HEK293 (cell line): ENCODE data around the gene FTH1.

Experiments
- CTCF ChIA-PET: fragments of 350-600 bp; formaldehyde crosslinking; extraction: SDS; loops from one replicate; lab custom pipeline; 2021; ENCODE audit warnings: antibody characterized with exemption; lab: Yijun Ruan, JAX
- POLR2A ChIA-PET: fragments of 300-600 bp; formaldehyde crosslinking; extraction: SDS; loops from one replicate; lab custom pipeline; 2020; ENCODE audit warnings: antibody characterized with exemption, inconsistent platforms; lab: Yijun Ruan, JAX
- H3K27ac ChIP-seq: fragments of 200-500 bp; sonication (Bioruptor generic); 2 replicates; pipeline ENCODE4 v1.5.1; 2014; ENCODE audit warnings: low read depth, low read length, control low read depth, inconsistent platforms; ENCODE audit errors: extremely low read depth
- H3K36me3 ChIP-seq, 2 experiments: fragments of 200-500 bp in 1 of 2; sonication (Bioruptor generic) in 1 of 2; 1 replicate in 1 of 2; 2 replicates in 1 of 2; pipeline ENCODE4 v1.5.1; 2014 to 2017; ENCODE audit warnings: inconsistent platforms in 2 of 2, low read length in 2 of 2; ENCODE audit not compliant: control insufficient read depth in 2 of 2, insufficient read depth in 1 of 2
- H3K4me1 ChIP-seq: fragments of 200-500 bp; sonication (Bioruptor generic); 2 replicates; pipeline ENCODE4 v1.5.1; 2014; ENCODE audit warnings: mild to moderate bottlenecking, low read length, inconsistent platforms; ENCODE audit not compliant: control insufficient read depth, insufficient read depth
- H3K4me3 ChIP-seq: 2 replicates; pipeline ENCODE4 v1.5.1; 2011; ENCODE audit warnings: low read depth, mild to moderate bottlenecking, control low read depth, low read length, moderate library complexity
- H3K9me3 ChIP-seq: fragments of 200-500 bp; sonication (Bioruptor generic); 2 replicates; pipeline ENCODE4 v1.5.1; 2014; ENCODE audit warnings: low read depth, low read length, inconsistent platforms; ENCODE audit not compliant: control insufficient read depth, insufficient read depth
- HIC1 ChIP-seq: fragments of 450-650 bp; formaldehyde crosslinking; IDR thresholded peaks from 2 replicates; pipeline ENCODE4 v1.5.1; 2016; ENCODE audit warnings: missing biosample characterization, missing genetic modification characterization
- HOXA7 ChIP-seq: sonication (generic); formaldehyde crosslinking; IDR thresholded peaks from 2 replicates; pipeline ENCODE4 v1.8.1; 2022; ENCODE audit warnings: missing genetic modification reagents, borderline replicate concordance
- MZF1 ChIP-seq: fragments of 450-650 bp; formaldehyde crosslinking; IDR thresholded peaks from 2 replicates; pipeline ENCODE4 v1.5.1; 2017; ENCODE audit warnings: missing biosample characterization, missing genetic modification characterization, borderline replicate concordance
- OSR2 ChIP-seq: fragments of 450-650 bp; formaldehyde crosslinking; IDR thresholded peaks from 2 replicates; pipeline ENCODE4 v1.5.1; 2016; ENCODE audit warnings: missing biosample characterization, missing genetic modification characterization
- ZBTB21 ChIP-seq: fragments of 450-650 bp; formaldehyde crosslinking; IDR thresholded peaks from 2 replicates; pipeline ENCODE4 v1.5.1; 2017; ENCODE audit warnings: missing biosample characterization, missing genetic modification characterization
- ZBTB48 ChIP-seq: fragments of 450-650 bp; formaldehyde crosslinking; IDR thresholded peaks from 2 replicates; pipeline ENCODE4 v1.5.1; 2016; ENCODE audit warnings: missing biosample characterization, missing genetic modification characterization
- ZNF184 ChIP-seq: fragments of 450-650 bp; IDR thresholded peaks from 2 replicates; pipeline ENCODE4 v1.5.1; 2018; ENCODE audit warnings: missing biosample characterization, mild to moderate bottlenecking, missing genetic modification characterization
- ZNF239 ChIP-seq: fragments of 450-650 bp; formaldehyde crosslinking; IDR thresholded peaks from 2 replicates; pipeline ENCODE4 v1.5.1; 2016; ENCODE audit warnings: missing biosample characterization, missing genetic modification characterization
- ZNF24 ChIP-seq: fragments of 450-650 bp; formaldehyde crosslinking; IDR thresholded peaks from 2 replicates; pipeline ENCODE4 v1.5.1; 2016; ENCODE audit warnings: missing biosample characterization, missing genetic modification characterization
- ZNF426 ChIP-seq: fragments of 450-650 bp; formaldehyde crosslinking; IDR thresholded peaks from 2 replicates; pipeline ENCODE4 v1.5.1; 2017; ENCODE audit warnings: missing biosample characterization, missing genetic modification characterization, mild to moderate bottlenecking, inconsistent platforms, moderate library complexity
- ZNF449 ChIP-seq: fragments of 450-650 bp; formaldehyde crosslinking; IDR thresholded peaks from 2 replicates; pipeline ENCODE4 v1.5.1; 2017; ENCODE audit warnings: missing biosample characterization, mild to moderate bottlenecking, missing genetic modification characterization, moderate library complexity
- ZNF510 ChIP-seq: fragments of 450-650 bp; formaldehyde crosslinking; IDR thresholded peaks from 2 replicates; pipeline ENCODE4 v1.5.1; 2018; ENCODE audit warnings: mild to moderate bottlenecking, missing genetic modification characterization, missing biosample characterization; ENCODE audit not compliant: insufficient replicate concordance
- ZNF548 ChIP-seq: fragments of 450-650 bp; formaldehyde crosslinking; IDR thresholded peaks from 2 replicates; pipeline ENCODE4 v1.5.1; 2016; ENCODE audit warnings: missing biosample characterization, missing genetic modification characterization
- ZNF776 ChIP-seq: fragments of 450-650 bp; formaldehyde crosslinking; IDR thresholded peaks from 2 replicates; pipeline ENCODE4 v1.5.0; 2017; ENCODE audit warnings: missing biosample characterization, missing genetic modification characterization, borderline replicate concordance
- TF ChIP-seq, protein P1 (sequence below): fragments of 450-650 bp; formaldehyde crosslinking; IDR thresholded peaks from 2 replicates; pipeline ENCODE4 v1.5.1; 2016; ENCODE audit warnings: missing biosample characterization, missing genetic modification characterization
- TF ChIP-seq, protein P2 (sequence below): fragments of 450-650 bp; formaldehyde crosslinking; conservative IDR thresholded peaks from 2 replicates; pipeline ENCODE4 v1.5.1; 2016; ENCODE audit warnings: low read depth, missing biosample characterization, missing genetic modification characterization
- TF ChIP-seq, protein P3 (sequence below): fragments of 450-650 bp; formaldehyde crosslinking; IDR thresholded peaks from 2 replicates; pipeline ENCODE4 v1.5.1; 2016; ENCODE audit warnings: missing biosample characterization, missing genetic modification characterization

FTH1 gene

GRCh38 chr11:61925736-61926135 is 41.7 kb downstream of the FTH1 start:
- H3K27ac ChIP-seq, result no peak overlapping the region
- TF ChIP-seq MZF1 (tag by site-specific recombination) (no peak), HIC1 (tag by site-specific recombination) (no peak), ZNF548 (tag by site-specific recombination) (no peak), ZBTB48 (tag by site-specific recombination) (no peak), ZNF184 (tag by site-specific recombination) (no peak), ZNF510 (tag by site-specific recombination) (no peak), OSR2 (tag by site-specific recombination) (no peak), ZBTB21 (tag by site-specific recombination) (no peak), ZNF776 (tag by site-specific recombination) (no peak), ZNF449 (no peak), ZNF239 (tag by site-specific recombination) (no peak), ZNF24 (tag by site-specific recombination) (no peak), HOXA7 (CRISPR knock-in tag) (no peak), ZNF426 (tag by site-specific recombination) (no peak)
- TF ChIP-seq, protein P1, sequence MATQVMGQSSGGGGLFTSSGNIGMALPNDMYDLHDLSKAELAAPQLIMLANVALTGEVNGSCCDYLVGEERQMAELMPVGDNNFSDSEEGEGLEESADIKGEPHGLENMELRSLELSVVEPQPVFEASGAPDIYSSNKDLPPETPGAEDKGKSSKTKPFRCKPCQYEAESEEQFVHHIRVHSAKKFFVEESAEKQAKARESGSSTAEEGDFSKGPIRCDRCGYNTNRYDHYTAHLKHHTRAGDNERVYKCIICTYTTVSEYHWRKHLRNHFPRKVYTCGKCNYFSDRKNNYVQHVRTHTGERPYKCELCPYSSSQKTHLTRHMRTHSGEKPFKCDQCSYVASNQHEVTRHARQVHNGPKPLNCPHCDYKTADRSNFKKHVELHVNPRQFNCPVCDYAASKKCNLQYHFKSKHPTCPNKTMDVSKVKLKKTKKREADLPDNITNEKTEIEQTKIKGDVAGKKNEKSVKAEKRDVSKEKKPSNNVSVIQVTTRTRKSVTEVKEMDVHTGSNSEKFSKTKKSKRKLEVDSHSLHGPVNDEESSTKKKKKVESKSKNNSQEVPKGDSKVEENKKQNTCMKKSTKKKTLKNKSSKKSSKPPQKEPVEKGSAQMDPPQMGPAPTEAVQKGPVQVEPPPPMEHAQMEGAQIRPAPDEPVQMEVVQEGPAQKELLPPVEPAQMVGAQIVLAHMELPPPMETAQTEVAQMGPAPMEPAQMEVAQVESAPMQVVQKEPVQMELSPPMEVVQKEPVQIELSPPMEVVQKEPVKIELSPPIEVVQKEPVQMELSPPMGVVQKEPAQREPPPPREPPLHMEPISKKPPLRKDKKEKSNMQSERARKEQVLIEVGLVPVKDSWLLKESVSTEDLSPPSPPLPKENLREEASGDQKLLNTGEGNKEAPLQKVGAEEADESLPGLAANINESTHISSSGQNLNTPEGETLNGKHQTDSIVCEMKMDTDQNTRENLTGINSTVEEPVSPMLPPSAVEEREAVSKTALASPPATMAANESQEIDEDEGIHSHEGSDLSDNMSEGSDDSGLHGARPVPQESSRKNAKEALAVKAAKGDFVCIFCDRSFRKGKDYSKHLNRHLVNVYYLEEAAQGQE (tag by site-specific recombination), result no peak
- TF ChIP-seq, protein P2, sequence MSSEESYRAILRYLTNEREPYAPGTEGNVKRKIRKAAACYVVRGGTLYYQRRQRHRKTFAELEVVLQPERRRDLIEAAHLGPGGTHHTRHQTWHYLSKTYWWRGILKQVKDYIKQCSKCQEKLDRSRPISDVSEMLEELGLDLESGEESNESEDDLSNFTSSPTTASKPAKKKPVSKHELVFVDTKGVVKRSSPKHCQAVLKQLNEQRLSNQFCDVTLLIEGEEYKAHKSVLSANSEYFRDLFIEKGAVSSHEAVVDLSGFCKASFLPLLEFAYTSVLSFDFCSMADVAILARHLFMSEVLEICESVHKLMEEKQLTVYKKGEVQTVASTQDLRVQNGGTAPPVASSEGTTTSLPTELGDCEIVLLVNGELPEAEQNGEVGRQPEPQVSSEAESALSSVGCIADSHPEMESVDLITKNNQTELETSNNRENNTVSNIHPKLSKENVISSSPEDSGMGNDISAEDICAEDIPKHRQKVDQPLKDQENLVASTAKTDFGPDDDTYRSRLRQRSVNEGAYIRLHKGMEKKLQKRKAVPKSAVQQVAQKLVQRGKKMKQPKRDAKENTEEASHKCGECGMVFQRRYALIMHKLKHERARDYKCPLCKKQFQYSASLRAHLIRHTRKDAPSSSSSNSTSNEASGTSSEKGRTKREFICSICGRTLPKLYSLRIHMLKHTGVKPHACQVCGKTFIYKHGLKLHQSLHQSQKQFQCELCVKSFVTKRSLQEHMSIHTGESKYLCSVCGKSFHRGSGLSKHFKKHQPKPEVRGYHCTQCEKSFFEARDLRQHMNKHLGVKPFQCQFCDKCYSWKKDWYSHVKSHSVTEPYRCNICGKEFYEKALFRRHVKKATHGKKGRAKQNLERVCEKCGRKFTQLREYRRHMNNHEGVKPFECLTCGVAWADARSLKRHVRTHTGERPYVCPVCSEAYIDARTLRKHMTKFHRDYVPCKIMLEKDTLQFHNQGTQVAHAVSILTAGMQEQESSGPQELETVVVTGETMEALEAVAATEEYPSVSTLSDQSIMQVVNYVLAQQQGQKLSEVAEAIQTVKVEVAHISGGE, result no peak
- TF ChIP-seq, protein P3, sequence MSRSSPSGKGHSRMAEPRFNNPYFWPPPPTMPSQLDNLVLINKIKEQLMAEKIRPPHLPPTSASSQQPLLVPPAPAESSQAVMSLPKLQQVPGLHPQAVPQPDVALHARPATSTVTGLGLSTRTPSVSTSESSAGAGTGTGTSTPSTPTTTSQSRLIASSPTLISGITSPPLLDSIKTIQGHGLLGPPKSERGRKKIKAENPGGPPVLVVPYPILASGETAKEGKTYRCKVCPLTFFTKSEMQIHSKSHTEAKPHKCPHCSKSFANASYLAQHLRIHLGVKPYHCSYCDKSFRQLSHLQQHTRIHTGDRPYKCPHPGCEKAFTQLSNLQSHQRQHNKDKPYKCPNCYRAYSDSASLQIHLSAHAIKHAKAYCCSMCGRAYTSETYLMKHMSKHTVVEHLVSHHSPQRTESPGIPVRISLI, result no peak
- TF ChIP-seq, all 188 proteins: peak for 0
- no peaks in the 10 kb centered on the region for H3K4me1 ChIP-seq
- POLR2A ChIA-PET, result interaction anchor here (0.7 kb wide), 1 partner anchor 14 kb away, joined by 3 read pairs; no protein-coding TSS in a partner anchor
- no peaks in the 10 kb centered on the region for H3K36me3 ChIP-seq
- no peaks in the 10 kb centered on the region for H3K9me3 ChIP-seq
- CTCF ChIA-PET, result interaction anchor here (1.2 to 9.8 kb wide), 4 partner anchors 22 to 182 kb away, joined by 5 to 88 read pairs (median 10); no protein-coding TSS in a partner anchor
- no peak overlapping the region for H3K4me3 ChIP-seq
